ENCODE measurements around the gene SORL1.

GRCh38 chr11:121561716-121562115, 109.6 kb downstream of the SORL1 start:
- TF ChIP-seq, protein P1, sequence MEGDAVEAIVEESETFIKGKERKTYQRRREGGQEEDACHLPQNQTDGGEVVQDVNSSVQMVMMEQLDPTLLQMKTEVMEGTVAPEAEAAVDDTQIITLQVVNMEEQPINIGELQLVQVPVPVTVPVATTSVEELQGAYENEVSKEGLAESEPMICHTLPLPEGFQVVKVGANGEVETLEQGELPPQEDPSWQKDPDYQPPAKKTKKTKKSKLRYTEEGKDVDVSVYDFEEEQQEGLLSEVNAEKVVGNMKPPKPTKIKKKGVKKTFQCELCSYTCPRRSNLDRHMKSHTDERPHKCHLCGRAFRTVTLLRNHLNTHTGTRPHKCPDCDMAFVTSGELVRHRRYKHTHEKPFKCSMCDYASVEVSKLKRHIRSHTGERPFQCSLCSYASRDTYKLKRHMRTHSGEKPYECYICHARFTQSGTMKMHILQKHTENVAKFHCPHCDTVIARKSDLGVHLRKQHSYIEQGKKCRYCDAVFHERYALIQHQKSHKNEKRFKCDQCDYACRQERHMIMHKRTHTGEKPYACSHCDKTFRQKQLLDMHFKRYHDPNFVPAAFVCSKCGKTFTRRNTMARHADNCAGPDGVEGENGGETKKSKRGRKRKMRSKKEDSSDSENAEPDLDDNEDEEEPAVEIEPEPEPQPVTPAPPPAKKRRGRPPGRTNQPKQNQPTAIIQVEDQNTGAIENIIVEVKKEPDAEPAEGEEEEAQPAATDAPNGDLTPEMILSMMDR (IDR thresholded peaks at IDR 0.05) = no peak
- TF ChIP-seq EP300 (IDR thresholded peaks at IDR 0.05) = no peak
- no peak for TF ChIP-seq POLR2A (IDR thresholded peaks at IDR 0.05)
- TF ChIP-seq POLR2AphosphoS5 (IDR thresholded peaks at IDR 0.05) = no peak

Data from gastroesophageal sphincter (tissue), 3 donors.